Tibial nerve (tissue), 4 donors: ENCODE results near the gene MEN1.

Experiments
- EP300 ChIP-seq, 2 donors: sonication (generic); formaldehyde crosslinking; IDR thresholded peaks; one replicate each; pipeline ENCODE4 v1.6.1; 2017; ENCODE audit warnings: antibody characterized with exemption in 2 of 2, mild to moderate bottlenecking in 1 of 2
- POLR2A ChIP-seq, 2 donors: fragments of 450-650 bp; IDR thresholded peaks; one replicate each; pipeline ENCODE4 v1.6.1; 2017; ENCODE audit warnings: antibody characterized with exemption in 2 of 2, mild to moderate bottlenecking in 2 of 2, moderate library complexity in 2 of 2
- TF ChIP-seq, protein P1 (sequence below), 5 experiments: fragments of 200-600 bp in 3 of 5; fragments of 450-650 bp in 2 of 5; sonication (generic) in 3 of 5; IDR thresholded peaks; one replicate each; pipeline ENCODE4 v1.5.1; 2016 to 2019; ENCODE audit warnings: antibody characterized with exemption in 5 of 5, mild to moderate bottlenecking in 3 of 5, moderate library complexity in 2 of 5

DNA sequence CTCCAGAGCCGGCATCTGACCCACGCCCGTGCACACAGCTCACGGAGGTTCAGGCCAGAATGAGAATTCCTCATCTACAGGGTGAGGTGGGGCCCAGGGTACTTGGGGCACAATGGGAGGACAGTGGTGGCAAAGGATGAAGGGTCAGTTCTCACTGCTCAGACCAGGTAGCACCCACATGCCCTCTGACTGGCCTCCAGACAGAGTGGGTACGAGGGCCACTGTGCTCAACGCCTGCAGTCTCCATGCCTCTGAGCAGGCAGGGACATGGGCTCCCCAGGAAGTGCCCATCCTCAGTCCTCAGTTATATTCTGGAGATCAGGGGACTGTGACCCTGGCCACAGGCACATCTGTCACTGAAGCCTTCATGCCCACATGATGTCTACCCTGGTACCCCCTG lies 47.1 kb upstream of the MEN1 start:
- TF ChIP-seq, protein P1, sequence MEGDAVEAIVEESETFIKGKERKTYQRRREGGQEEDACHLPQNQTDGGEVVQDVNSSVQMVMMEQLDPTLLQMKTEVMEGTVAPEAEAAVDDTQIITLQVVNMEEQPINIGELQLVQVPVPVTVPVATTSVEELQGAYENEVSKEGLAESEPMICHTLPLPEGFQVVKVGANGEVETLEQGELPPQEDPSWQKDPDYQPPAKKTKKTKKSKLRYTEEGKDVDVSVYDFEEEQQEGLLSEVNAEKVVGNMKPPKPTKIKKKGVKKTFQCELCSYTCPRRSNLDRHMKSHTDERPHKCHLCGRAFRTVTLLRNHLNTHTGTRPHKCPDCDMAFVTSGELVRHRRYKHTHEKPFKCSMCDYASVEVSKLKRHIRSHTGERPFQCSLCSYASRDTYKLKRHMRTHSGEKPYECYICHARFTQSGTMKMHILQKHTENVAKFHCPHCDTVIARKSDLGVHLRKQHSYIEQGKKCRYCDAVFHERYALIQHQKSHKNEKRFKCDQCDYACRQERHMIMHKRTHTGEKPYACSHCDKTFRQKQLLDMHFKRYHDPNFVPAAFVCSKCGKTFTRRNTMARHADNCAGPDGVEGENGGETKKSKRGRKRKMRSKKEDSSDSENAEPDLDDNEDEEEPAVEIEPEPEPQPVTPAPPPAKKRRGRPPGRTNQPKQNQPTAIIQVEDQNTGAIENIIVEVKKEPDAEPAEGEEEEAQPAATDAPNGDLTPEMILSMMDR (IDR thresholded peaks at IDR 0.05): no peak
- TF ChIP-seq EP300 (IDR thresholded peaks at IDR 0.05) (no peak), POLR2A (IDR thresholded peaks at IDR 0.05) (no peak)
